Esophagus muscularis mucosa (tissue), 4 donors: ENCODE data around the gene FBXW8. TPM values are rescaled to one million over a fixed set of nuclear protein-coding genes. Genes with fewer than 3 reads are reported as not detected.

Source experiments
- DNase-seq: peaks from one replicate; pipeline ENCODE4 v3.0.0-alpha.2; 2017; ENCODE audit errors: extremely low spot score
- H3K27ac ChIP-seq, 4 donors: fragments of 200-600 bp; sonication (generic); replicated peaks in 1 of 4; 1 replicate in 3 of 4; 2 replicates in 1 of 4; pipeline ENCODE4 v1.5.1; 2016 to 2019; ENCODE audit warnings: mild to moderate bottlenecking in 1 of 4
- H3K27me3 ChIP-seq, 4 donors: fragments of 200-600 bp; sonication (generic); one replicate each; pipeline versions ENCODE4 v1.5.1 to v1.6.0; 2016 to 2019
- H3K36me3 ChIP-seq, 4 donors: fragments of 200-600 bp; sonication (generic); one replicate each; pipeline ENCODE4 v1.5.1; 2016 to 2019
- H3K4me1 ChIP-seq, 4 donors: fragments of 200-600 bp; sonication (generic); one replicate each; pipeline ENCODE4 v1.5.1; 2016 to 2019
- H3K4me3 ChIP-seq, 4 donors: fragments of 200-600 bp; sonication (generic); 1 replicate in 2 of 4; 2 replicates in 2 of 4; pipeline ENCODE4 v1.5.1; 2016 to 2019; ENCODE audit warnings: mild to moderate bottlenecking in 4 of 4, moderate library complexity in 1 of 4
- H3K9me3 ChIP-seq, 4 donors: fragments of 200-600 bp; sonication (generic); 1 replicate in 3 of 4; 2 replicates in 1 of 4; pipeline ENCODE4 v1.5.1; 2016 to 2019
- EP300 ChIP-seq: sonication (generic); formaldehyde crosslinking; IDR thresholded peaks from one replicate; pipeline ENCODE4 v1.6.1; 2017; ENCODE audit warnings: antibody characterized with exemption
- POLR2A ChIP-seq: fragments of 450-650 bp; IDR thresholded peaks from one replicate; pipeline ENCODE4 v1.6.1; 2017; ENCODE audit warnings: antibody characterized with exemption, moderate library complexity, mild to moderate bottlenecking, low read depth
- POLR2AphosphoS5 ChIP-seq, 2 donors: sonication (generic); formaldehyde crosslinking; IDR thresholded peaks; one replicate each; pipeline ENCODE4 v1.6.1; 2017; ENCODE audit warnings: antibody characterized with exemption in 2 of 2
- WGBS: methylation state at CpG from one replicate; pipeline ENCODE4 v1.1.5; 2018; 5-methylcytosine and 5-hydroxymethylcytosine counted together
- intact Hi-C: fragments of 100-400 bp; cut with DNase I; formaldehyde crosslinking; loops from one replicate; pipeline ENCODE4 v1.15.1; 2023
- total RNA-seq, 4 donors: library from RNA; depleted of rRNA; stranded (reverse); fragments of >200 nt; gene quantifications; one replicate each; pipeline versions ENCODE4 v1.1.0 to v1.2.1, GENCODE V29; 2016
- TF ChIP-seq, protein P1 (sequence below), 3 experiments: fragments of 200-600 bp in 2 of 3; fragments of 450-650 bp in 1 of 3; sonication (generic) in 2 of 3; IDR thresholded peaks; one replicate each; pipeline ENCODE4 v1.5.1; 2017 to 2019; ENCODE audit warnings: antibody characterized with exemption in 3 of 3, mild to moderate bottlenecking in 2 of 3, moderate library complexity in 1 of 3

FBXW8 gene
- total RNA-seq, 4 donors from 2014 or later, result 11.9 to 13.9 (median 13.3) TPM

DNA sequence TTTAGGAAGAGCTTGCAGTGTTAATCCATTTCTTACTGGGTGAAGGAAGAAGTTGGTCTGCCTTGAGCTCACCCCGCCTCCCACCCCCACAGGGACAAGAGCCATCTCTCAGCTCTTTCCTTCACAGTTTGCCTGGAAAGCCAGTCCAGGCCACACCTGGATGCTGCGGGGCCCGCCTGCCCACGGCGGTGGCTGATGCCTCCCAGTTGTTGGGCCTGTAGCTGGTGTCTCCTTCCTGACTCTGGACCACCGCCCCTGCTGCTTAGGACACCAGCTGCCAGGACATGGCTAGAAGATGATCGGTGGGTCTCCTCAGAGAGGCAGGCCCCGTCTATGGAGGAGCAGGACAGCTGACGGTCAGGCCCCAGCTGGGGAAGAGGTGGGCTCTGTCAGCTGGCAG lies 95.6 kb downstream of the FBXW8 start:
- H3K9me3 ChIP-seq, result no peaks in the 10 kb centered on the region
- no peaks in the 10 kb centered on the region for H3K27me3 ChIP-seq
- H3K27ac ChIP-seq, result no peak overlapping the region
- intact Hi-C loops, result no loop called here
- H3K36me3 ChIP-seq, result peaks cover 15 to 47% (median 23%) of the 10 kb centered on the region in 4 donors
- no peak overlapping the region for H3K4me3 ChIP-seq
- DNase-seq, result no peak
- H3K4me1 ChIP-seq, result peaks cover 0 to 5% (median 0%) of the 10 kb centered on the region in 4 donors
- TF ChIP-seq POLR2AphosphoS5 (IDR thresholded peaks at IDR 0.05) (no peak), POLR2A (no peak), EP300 (no peak)
- TF ChIP-seq, protein P1, sequence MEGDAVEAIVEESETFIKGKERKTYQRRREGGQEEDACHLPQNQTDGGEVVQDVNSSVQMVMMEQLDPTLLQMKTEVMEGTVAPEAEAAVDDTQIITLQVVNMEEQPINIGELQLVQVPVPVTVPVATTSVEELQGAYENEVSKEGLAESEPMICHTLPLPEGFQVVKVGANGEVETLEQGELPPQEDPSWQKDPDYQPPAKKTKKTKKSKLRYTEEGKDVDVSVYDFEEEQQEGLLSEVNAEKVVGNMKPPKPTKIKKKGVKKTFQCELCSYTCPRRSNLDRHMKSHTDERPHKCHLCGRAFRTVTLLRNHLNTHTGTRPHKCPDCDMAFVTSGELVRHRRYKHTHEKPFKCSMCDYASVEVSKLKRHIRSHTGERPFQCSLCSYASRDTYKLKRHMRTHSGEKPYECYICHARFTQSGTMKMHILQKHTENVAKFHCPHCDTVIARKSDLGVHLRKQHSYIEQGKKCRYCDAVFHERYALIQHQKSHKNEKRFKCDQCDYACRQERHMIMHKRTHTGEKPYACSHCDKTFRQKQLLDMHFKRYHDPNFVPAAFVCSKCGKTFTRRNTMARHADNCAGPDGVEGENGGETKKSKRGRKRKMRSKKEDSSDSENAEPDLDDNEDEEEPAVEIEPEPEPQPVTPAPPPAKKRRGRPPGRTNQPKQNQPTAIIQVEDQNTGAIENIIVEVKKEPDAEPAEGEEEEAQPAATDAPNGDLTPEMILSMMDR (IDR thresholded peaks at IDR 0.05), result no peak
- WGBS, result 100% methylated on average over 3 of the region's 9 CpGs

DNA sequence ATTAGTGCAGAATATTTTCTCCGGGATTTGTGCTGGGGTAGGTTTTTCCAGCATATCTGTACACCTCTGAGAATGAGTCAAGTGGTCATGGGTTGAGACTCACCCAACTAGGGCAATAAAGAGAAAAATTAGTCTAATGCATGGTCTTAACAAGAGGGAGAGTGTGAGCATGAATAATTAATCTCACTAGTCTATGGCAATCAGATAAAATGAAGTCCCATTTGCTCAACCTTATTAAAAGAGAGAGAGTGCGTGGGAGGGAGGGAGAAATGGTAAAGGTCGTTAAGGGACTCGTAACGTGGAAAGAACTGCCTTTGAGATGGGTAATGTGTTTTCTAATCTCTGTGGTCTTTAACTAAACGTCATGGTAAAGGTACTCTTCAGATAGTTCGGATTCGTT lies 96.8 kb downstream of the FBXW8 start:
- 86% methylated on average over 8 of the region's 8 CpGs for WGBS
- intact Hi-C loops, result no loop called here
- no peak for DNase-seq
- Histone ChIP-seq H3K36me3 (peaks cover 15 to 58% (median 26%) of the 10 kb centered on the region in 4 donors), H3K9me3 (no peaks in the 10 kb centered on the region), H3K27ac (no peak overlapping the region), H3K27me3 (no peaks in the 10 kb centered on the region), H3K4me3 (no peak overlapping the region), H3K4me1 (peaks cover 0 to 3% (median 0%) of the 10 kb centered on the region in 4 donors)
- TF ChIP-seq EP300, result no peak
- TF ChIP-seq, protein P1 (IDR thresholded peaks at IDR 0.05), result no peak
- TF ChIP-seq POLR2AphosphoS5 (IDR thresholded peaks at IDR 0.05), result no peak
- no peak for TF ChIP-seq POLR2A

DNA sequence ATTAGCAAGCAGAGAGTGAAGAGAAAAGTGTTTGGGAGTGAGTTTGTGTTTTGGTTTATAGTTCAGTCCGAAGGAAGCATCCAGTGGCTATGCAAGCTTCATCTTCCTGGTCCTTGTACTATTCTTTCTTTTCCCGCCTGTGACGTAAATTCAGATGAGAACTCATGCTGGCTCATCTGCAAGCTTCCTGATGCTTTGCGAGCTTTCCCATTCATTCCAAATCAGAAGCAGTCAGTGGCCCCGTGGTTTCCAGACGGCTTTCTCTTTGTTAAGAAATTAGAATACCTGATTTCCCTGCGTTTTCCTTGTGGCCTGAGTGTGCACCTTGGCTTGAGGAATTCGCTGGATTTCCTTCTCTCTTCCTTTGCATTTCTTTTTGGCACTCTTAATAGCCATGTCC lies 99.0 kb downstream of the FBXW8 start:
- TF ChIP-seq EP300, result no peak
- TF ChIP-seq, protein P1 (IDR thresholded peaks at IDR 0.05), result no peak
- TF ChIP-seq POLR2AphosphoS5 (IDR thresholded peaks at IDR 0.05), result no peak
- TF ChIP-seq POLR2A, result no peak
- Histone ChIP-seq H3K9me3 (peaks cover 0 to 13% (median 10%) of the 10 kb centered on the region in 4 donors), H3K27ac (no peak overlapping the region), H3K27me3 (no peaks in the 10 kb centered on the region), H3K4me3 (no peak overlapping the region), H3K4me1 (no peaks in the 10 kb centered on the region), H3K36me3 (peaks cover 13 to 68% (median 31%) of the 10 kb centered on the region in 4 donors)
- 87% methylated on average over 8 of the region's 8 CpGs for WGBS
- DNase-seq, result no peak
- intact Hi-C loops, result no loop called here

DNA sequence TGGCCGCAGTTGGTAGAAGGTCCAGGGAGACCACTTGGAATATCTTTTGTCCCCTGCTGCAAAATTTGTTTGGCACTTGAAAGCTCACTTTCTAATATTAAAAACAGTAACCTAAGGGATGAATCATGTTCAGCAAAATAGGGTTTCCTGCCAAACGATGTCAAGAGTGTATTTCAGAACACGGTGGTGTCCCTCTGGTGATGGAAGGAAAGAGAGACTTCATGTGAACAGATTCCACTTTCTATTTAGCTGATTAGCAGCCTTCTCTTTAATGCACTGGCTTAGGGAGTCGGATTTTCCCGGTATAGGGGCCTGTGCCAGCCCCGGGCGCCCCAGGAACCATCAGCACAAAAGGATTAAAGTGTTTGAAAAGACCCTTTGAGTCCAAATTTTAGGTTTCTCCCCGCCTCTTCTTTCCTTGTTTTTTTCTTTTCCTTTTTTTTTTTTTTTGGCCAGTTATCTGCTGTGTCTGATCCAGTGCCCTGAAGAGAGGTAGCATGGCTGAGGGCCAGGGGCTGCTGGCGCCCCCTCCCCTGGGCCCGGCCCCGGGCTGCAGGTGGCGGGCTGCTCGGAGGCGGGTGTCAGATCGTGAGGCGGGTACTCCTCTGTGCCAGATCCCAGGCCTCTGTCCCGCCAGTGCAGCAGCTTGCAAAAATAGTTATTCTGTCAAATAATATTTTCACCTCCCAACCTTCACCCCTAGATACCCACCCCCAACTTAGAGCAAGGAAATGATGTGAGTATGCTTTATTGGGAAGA lies 100.1 kb downstream of the FBXW8 start:
- no peak overlapping the region for H3K4me3 ChIP-seq
- H3K4me1 ChIP-seq, result no peaks in the 10 kb centered on the region
- intact Hi-C loops, result no loop called here
- no peaks in the 10 kb centered on the region for H3K27me3 ChIP-seq
- peaks cover 3 to 68% (median 35%) of the 10 kb centered on the region in 4 donors for H3K36me3 ChIP-seq
- DNase-seq, result no peak
- peaks cover 0 to 23% (median 12%) of the 10 kb centered on the region in 4 donors for H3K9me3 ChIP-seq
- H3K27ac ChIP-seq, result no peak overlapping the region
- TF ChIP-seq EP300, result no peak
- no peak for TF ChIP-seq POLR2A
- TF ChIP-seq, protein P1 (IDR thresholded peaks at IDR 0.05), result no peak
- TF ChIP-seq POLR2AphosphoS5 (IDR thresholded peaks at IDR 0.05), result no peak
- WGBS, result 84% methylated on average over 17 of the region's 17 CpGs
